CD4-positive, alpha-beta T cell (primary cell): Measurements from ENCODE around the gene KBTBD12. TPM values are rescaled to one million over a fixed set of nuclear protein-coding genes. Genes with fewer than 3 reads are reported as not detected.

Experiments used
- ATAC-seq: fragments of 200-7000 bp; cut with Tn5 transposase; one replicate; pipeline ENCODE4 v1.10.0; 2022; ENCODE audit warnings: mild to moderate bottlenecking; ENCODE audit not compliant: poor library complexity
- CTCF ChIA-PET: fragments of 350-600 bp; sonication (Branson Sonifier 250); formaldehyde crosslinking; loops from one replicate; lab custom pipeline; 2021; ENCODE audit warnings: antibody characterized with exemption, inconsistent platforms; lab: Charles Lee
- POLR2A ChIA-PET: fragments of 350-600 bp; sonication (Branson Sonifier 250); formaldehyde crosslinking; loops from one replicate; lab custom pipeline; 2021; ENCODE audit warnings: antibody characterized with exemption, inconsistent platforms; lab: Charles Lee
- DNase-seq, 14 experiments: peaks; one replicate each; pipeline ENCODE4 v3.0.0-alpha.2; 2013 to 2020; ENCODE audit warnings: mixed read lengths in 2 of 14
- H3K27ac ChIP-seq, 2 donors: one replicate each; pipeline versions ENCODE4 v1.5.1 to v1.7.0; 2013; ENCODE audit warnings: low read length in 2 of 2, low read depth in 1 of 2, mild to moderate bottlenecking in 1 of 2
- H3K27me3 ChIP-seq, 2 experiments: 1 replicate in 1 of 2; 2 replicates in 1 of 2; pipeline versions ENCODE4 v1.6.1 to v1.7.0; 2013; ENCODE audit warnings: low read length in 2 of 2, control low read depth in 1 of 2, mild to moderate bottlenecking in 1 of 2, moderate library complexity in 1 of 2; ENCODE audit not compliant: insufficient read depth in 2 of 2, control insufficient read depth in 1 of 2
- H3K36me3 ChIP-seq: one replicate; pipeline ENCODE4 v1.6.1; 2013; ENCODE audit warnings: low read length, control low read depth; ENCODE audit not compliant: insufficient read depth
- H3K4me1 ChIP-seq: one replicate; pipeline ENCODE4 v1.6.1; 2013; ENCODE audit warnings: low read length, control low read depth; ENCODE audit not compliant: insufficient read depth
- H3K4me3 ChIP-seq: one replicate; pipeline ENCODE4 v1.5.1; 2013; ENCODE audit warnings: mild to moderate bottlenecking, low read length, moderate library complexity
- H3K9me3 ChIP-seq, 2 experiments: 1 replicate in 1 of 2; 2 replicates in 1 of 2; pipeline versions ENCODE4 v1.6.1 to v1.7.0; 2013; ENCODE audit warnings: low read length in 2 of 2, mild to moderate bottlenecking in 2 of 2, control low read depth in 1 of 2, moderate library complexity in 1 of 2; ENCODE audit not compliant: control insufficient read depth in 1 of 2, insufficient read depth in 1 of 2
- H3K27ac Mint-ChIP-seq: one replicate; pipeline ENCODE4 v1.8.0; 2020; ENCODE audit warnings: mixed read lengths
- H3K27me3 Mint-ChIP-seq: one replicate; pipeline ENCODE4 v1.8.0; 2021; ENCODE audit warnings: mixed read lengths
- H3K36me3 Mint-ChIP-seq: one replicate; pipeline ENCODE4 v1.8.0; 2021; ENCODE audit warnings: low read depth, mixed read lengths
- H3K4me1 Mint-ChIP-seq: one replicate; pipeline ENCODE4 v1.8.0; 2021; ENCODE audit warnings: low read depth, mixed read lengths
- H3K4me3 Mint-ChIP-seq: one replicate; pipeline ENCODE4 v1.8.0; 2020; ENCODE audit warnings: mild to moderate bottlenecking, mixed read lengths
- H3K9me3 Mint-ChIP-seq: one replicate; pipeline ENCODE4 v1.8.0; 2020; ENCODE audit warnings: mixed read lengths
- CTCF ChIP-seq: fragments of 200-600 bp; IDR thresholded peaks from one replicate; pipeline ENCODE4 v1.8.0; 2022; ENCODE audit warnings: antibody characterized with exemption, mild to moderate bottlenecking
- intact Hi-C, 2 experiments: fragments of 100-400 bp; cut with DNase I in 1 of 2; cut with micrococcal nuclease in 1 of 2; formaldehyde crosslinking; loops; one replicate each; pipeline versions ENCODE4 v1.15.1 to v1.9.0; 2023 to 2025; cut with DNase I, micrococcal nuclease
- total RNA-seq, 174 experiments: library from RNA in 2 of 174; stranded (reverse) in 2 of 174; gene quantifications; one replicate each; pipeline ENCODE4 v1.2.3 and lab custom pipeline; 2021 to 2026

KBTBD12 gene
- total RNA-seq, 2 experiments from 2014 or later: not detected

GRCh38 chr3:127992127-127992526, 77.1 kb downstream of the KBTBD12 start:
- Histone ChIP-seq H3K36me3 (no peaks in the 10 kb centered on the region), H3K27ac (no peak overlapping the region), H3K4me3 (no peak overlapping the region), H3K4me1 (no peaks in the 10 kb centered on the region), H3K9me3 (no peaks in the 10 kb centered on the region), H3K27me3 (peaks cover 0 to 4% of the 10 kb centered on the region in 2 experiments)
- ATAC-seq (no peak), DNase-seq (no peak)
- Mint-ChIP-seq H3K27ac (no peak overlapping the region), H3K36me3 (no peaks in the 10 kb centered on the region), H3K4me1 (no peaks in the 10 kb centered on the region), H3K27me3 (no peaks in the 10 kb centered on the region), H3K4me3 (no peak overlapping the region), H3K9me3 (no peaks in the 10 kb centered on the region)
- ChIA-PET CTCF (no interaction called here), POLR2A (no interaction called here)
- intact Hi-C loops: no loop called here
- no peak for TF ChIP-seq CTCF

GRCh38 chr3:127994011-127994410, 79.0 kb downstream of the KBTBD12 start:
- Mint-ChIP-seq H3K27me3 (no peaks in the 10 kb centered on the region), H3K36me3 (no peaks in the 10 kb centered on the region), H3K27ac (no peak overlapping the region), H3K4me1 (no peaks in the 10 kb centered on the region), H3K4me3 (no peak overlapping the region), H3K9me3 (no peaks in the 10 kb centered on the region)
- Histone ChIP-seq H3K27me3 (no peaks in the 10 kb centered on the region), H3K27ac (no peak overlapping the region), H3K36me3 (no peaks in the 10 kb centered on the region), H3K4me1 (no peaks in the 10 kb centered on the region), H3K9me3 (no peaks in the 10 kb centered on the region), H3K4me3 (no peak overlapping the region)
- TF ChIP-seq CTCF: no peak
- ChIA-PET POLR2A (no interaction called here), CTCF (no interaction called here)
- no peak for ATAC-seq
- no peak for DNase-seq
- intact Hi-C loops: no loop called here

- Histone ChIP-seq H3K4me1 (no peaks in the 10 kb centered on the region), H3K9me3 (no peaks in the 10 kb centered on the region), H3K36me3 (no peaks in the 10 kb centered on the region), H3K27me3 (no peaks in the 10 kb centered on the region), H3K4me3 (no peak overlapping the region), H3K27ac (no peak overlapping the region)
- H3K27me3 Mint-ChIP-seq: peaks cover 6% of the 10 kb centered on the region
- H3K9me3 Mint-ChIP-seq: no peaks in the 10 kb centered on the region
- no peaks in the 10 kb centered on the region for H3K36me3 Mint-ChIP-seq
- H3K27ac Mint-ChIP-seq: no peak overlapping the region
- DNase-seq (no peak), ATAC-seq (no peak)
- no peak for TF ChIP-seq CTCF
- CTCF ChIA-PET: no interaction called here
- POLR2A ChIA-PET: no interaction called here
- H3K4me3 Mint-ChIP-seq: no peak overlapping the region
- H3K4me1 Mint-ChIP-seq: no peaks in the 10 kb centered on the region
- intact Hi-C loops: loop anchor here in 1 of 2 experiments (5.0 kb wide), 1 partner anchor 940 kb away; no protein-coding TSS in a partner anchor
These were observed 82.0 kb downstream of the KBTBD12 start for GRCh38 chr3:127997016-127997415.
